H1 (cell line): Measurements from ENCODE around the gene NTPCR. TPM values are rescaled to one million over a fixed set of nuclear protein-coding genes. Genes with fewer than 3 reads are reported as not detected.

ENCODE experiments used
- CHD2 ChIP-seq: IDR thresholded peaks from 2 replicates; pipeline ENCODE4 v1.6.1; 2012; ENCODE audit warnings: low read length, improper control_type of control experiment
- CHD7 ChIP-seq: fragments of 300-600 bp; sonication (generic); IDR thresholded peaks from 2 replicates; pipeline ENCODE4 v1.7.1; 2012; ENCODE audit warnings: low read length, moderate library complexity, mild to moderate bottlenecking, inconsistent platforms; ENCODE audit not compliant: insufficient replicate concordance
- CTBP2 ChIP-seq: IDR thresholded peaks from 2 replicates; pipeline ENCODE4 v1.7.0; 2011; ENCODE audit warnings: borderline replicate concordance, mild to moderate bottlenecking, moderate library complexity, mixed read lengths, low read length; ENCODE audit not compliant: insufficient read depth, insufficient read length
- EZH2 ChIP-seq: fragments of 200-600 bp; sonication (generic); IDR thresholded peaks from 2 replicates; pipeline ENCODE4 v1.7.1; 2012; ENCODE audit warnings: low read depth, mild to moderate bottlenecking, moderate library complexity, low read length, inconsistent platforms; ENCODE audit not compliant: severe bottlenecking
- TBP ChIP-seq: IDR thresholded peaks from 2 replicates; pipeline ENCODE4 v1.6.1; 2011; ENCODE audit warnings: low read depth, low read length, improper control_type of control experiment
- polyA plus RNA-seq, 7 experiments: library from polyadenylated mRNA; depleted of rRNA in 3 of 7; stranded (reverse) in 5 of 7; unstranded in 2 of 7; fragments of >200 nt in 5 of 7; fragments of 200-250 nt in 2 of 7; gene quantifications; 1 replicate in 5 of 7; 2 replicates in 1 of 7; 4 replicates in 1 of 7; pipeline versions ENCODE4 v1.2.1 to v1.2.3, GENCODE V29; 2011 to 2013; ENCODE audit warnings: missing spikeins in 2 of 7, mixed read lengths in 2 of 7
- total RNA-seq: library from RNA; stranded (reverse); fragmentation: NEBNext Ultra II Directional; extraction: Animal tissue kit (Norgen Biotek cat#: 25700); gene quantifications from 2 replicates; pipeline ENCODE4 v1.2.1, GENCODE V29; 2021

NTPCR gene
- total and polyA plus RNA-seq, 2 of the 8 experiments (the other 6 are each of a cell fraction or from before 2014, with no cell fraction given): 22.6 to 73.1 TPM

- TF ChIP-seq CHD7: no peak
- TF ChIP-seq CHD2: no peak
- TF ChIP-seq EZH2: no peak
- TF ChIP-seq TBP: no peak
- no peak for TF ChIP-seq CTBP2
These were observed 43.1 kb downstream of the NTPCR start (continued) for GRCh38 chr1:232993555-232993954.
